H1 (cell line): ENCODE measurements around the gene HDAC2. TPM values are rescaled to one million over a fixed set of nuclear protein-coding genes. Genes with fewer than 3 reads are reported as not detected.

ENCODE experiments used
- ATF2 ChIP-seq: IDR thresholded peaks from 2 replicates; pipeline ENCODE4 v1.6.1; 2012; ENCODE audit warnings: low read length, inconsistent platforms
- CTBP2 ChIP-seq: IDR thresholded peaks from 2 replicates; pipeline ENCODE4 v1.7.0; 2011; ENCODE audit warnings: borderline replicate concordance, mild to moderate bottlenecking, moderate library complexity, mixed read lengths, low read length; ENCODE audit not compliant: insufficient read depth, insufficient read length
- EGR1 ChIP-seq: IDR thresholded peaks from 2 replicates; pipeline ENCODE4 v1.6.1; 2011; ENCODE audit warnings: low read depth, low read length, borderline replicate concordance
- HDAC6 ChIP-seq: IDR thresholded peaks from one replicate; pipeline ENCODE4 v1.7.1; 2012; ENCODE audit warnings: low read depth, mild to moderate bottlenecking, inconsistent platforms, low read length, moderate library complexity
- JUN ChIP-seq: IDR thresholded peaks from 2 replicates; pipeline ENCODE4 v1.6.1; 2011; ENCODE audit warnings: low read depth, mild to moderate bottlenecking, improper control_type of control experiment, low read length
- RBBP5 ChIP-seq: IDR thresholded peaks from 2 replicates; pipeline ENCODE4 v1.7.1; 2012; ENCODE audit warnings: low read depth, mild to moderate bottlenecking, inconsistent platforms, low read length, moderate library complexity, borderline replicate concordance
- TBP ChIP-seq: IDR thresholded peaks from 2 replicates; pipeline ENCODE4 v1.6.1; 2011; ENCODE audit warnings: low read depth, low read length, improper control_type of control experiment
- polyA plus RNA-seq, 7 experiments: library from polyadenylated mRNA; depleted of rRNA in 3 of 7; stranded (reverse) in 5 of 7; unstranded in 2 of 7; fragments of >200 nt in 5 of 7; fragments of 200-250 nt in 2 of 7; gene quantifications; 1 replicate in 5 of 7; 2 replicates in 1 of 7; 4 replicates in 1 of 7; pipeline versions ENCODE4 v1.2.1 to v1.2.3, GENCODE V29; 2011 to 2013; ENCODE audit warnings: missing spikeins in 2 of 7, mixed read lengths in 2 of 7
- total RNA-seq: library from RNA; stranded (reverse); fragmentation: NEBNext Ultra II Directional; extraction: Animal tissue kit (Norgen Biotek cat#: 25700); gene quantifications from 2 replicates; pipeline ENCODE4 v1.2.1, GENCODE V29; 2021
- TF ChIP-seq, protein P1 (sequence below): fragments of 300-600 bp; sonication (generic); IDR thresholded peaks from 2 replicates; pipeline ENCODE4 v1.7.1; 2012; ENCODE audit warnings: low read length, moderate library complexity, mild to moderate bottlenecking, inconsistent platforms; ENCODE audit not compliant: insufficient replicate concordance
- TF ChIP-seq, protein P2 (sequence below): IDR thresholded peaks from 2 replicates; pipeline ENCODE4 v1.6.1; 2011; ENCODE audit warnings: low read depth, mild to moderate bottlenecking, low read length; ENCODE audit not compliant: insufficient read depth

Gene HDAC2
- total and polyA plus RNA-seq, 2 of the 8 experiments (the other 6 are each of a cell fraction or from before 2014, with no cell fraction given): 323 to 374 TPM

- TF ChIP-seq, protein P1, sequence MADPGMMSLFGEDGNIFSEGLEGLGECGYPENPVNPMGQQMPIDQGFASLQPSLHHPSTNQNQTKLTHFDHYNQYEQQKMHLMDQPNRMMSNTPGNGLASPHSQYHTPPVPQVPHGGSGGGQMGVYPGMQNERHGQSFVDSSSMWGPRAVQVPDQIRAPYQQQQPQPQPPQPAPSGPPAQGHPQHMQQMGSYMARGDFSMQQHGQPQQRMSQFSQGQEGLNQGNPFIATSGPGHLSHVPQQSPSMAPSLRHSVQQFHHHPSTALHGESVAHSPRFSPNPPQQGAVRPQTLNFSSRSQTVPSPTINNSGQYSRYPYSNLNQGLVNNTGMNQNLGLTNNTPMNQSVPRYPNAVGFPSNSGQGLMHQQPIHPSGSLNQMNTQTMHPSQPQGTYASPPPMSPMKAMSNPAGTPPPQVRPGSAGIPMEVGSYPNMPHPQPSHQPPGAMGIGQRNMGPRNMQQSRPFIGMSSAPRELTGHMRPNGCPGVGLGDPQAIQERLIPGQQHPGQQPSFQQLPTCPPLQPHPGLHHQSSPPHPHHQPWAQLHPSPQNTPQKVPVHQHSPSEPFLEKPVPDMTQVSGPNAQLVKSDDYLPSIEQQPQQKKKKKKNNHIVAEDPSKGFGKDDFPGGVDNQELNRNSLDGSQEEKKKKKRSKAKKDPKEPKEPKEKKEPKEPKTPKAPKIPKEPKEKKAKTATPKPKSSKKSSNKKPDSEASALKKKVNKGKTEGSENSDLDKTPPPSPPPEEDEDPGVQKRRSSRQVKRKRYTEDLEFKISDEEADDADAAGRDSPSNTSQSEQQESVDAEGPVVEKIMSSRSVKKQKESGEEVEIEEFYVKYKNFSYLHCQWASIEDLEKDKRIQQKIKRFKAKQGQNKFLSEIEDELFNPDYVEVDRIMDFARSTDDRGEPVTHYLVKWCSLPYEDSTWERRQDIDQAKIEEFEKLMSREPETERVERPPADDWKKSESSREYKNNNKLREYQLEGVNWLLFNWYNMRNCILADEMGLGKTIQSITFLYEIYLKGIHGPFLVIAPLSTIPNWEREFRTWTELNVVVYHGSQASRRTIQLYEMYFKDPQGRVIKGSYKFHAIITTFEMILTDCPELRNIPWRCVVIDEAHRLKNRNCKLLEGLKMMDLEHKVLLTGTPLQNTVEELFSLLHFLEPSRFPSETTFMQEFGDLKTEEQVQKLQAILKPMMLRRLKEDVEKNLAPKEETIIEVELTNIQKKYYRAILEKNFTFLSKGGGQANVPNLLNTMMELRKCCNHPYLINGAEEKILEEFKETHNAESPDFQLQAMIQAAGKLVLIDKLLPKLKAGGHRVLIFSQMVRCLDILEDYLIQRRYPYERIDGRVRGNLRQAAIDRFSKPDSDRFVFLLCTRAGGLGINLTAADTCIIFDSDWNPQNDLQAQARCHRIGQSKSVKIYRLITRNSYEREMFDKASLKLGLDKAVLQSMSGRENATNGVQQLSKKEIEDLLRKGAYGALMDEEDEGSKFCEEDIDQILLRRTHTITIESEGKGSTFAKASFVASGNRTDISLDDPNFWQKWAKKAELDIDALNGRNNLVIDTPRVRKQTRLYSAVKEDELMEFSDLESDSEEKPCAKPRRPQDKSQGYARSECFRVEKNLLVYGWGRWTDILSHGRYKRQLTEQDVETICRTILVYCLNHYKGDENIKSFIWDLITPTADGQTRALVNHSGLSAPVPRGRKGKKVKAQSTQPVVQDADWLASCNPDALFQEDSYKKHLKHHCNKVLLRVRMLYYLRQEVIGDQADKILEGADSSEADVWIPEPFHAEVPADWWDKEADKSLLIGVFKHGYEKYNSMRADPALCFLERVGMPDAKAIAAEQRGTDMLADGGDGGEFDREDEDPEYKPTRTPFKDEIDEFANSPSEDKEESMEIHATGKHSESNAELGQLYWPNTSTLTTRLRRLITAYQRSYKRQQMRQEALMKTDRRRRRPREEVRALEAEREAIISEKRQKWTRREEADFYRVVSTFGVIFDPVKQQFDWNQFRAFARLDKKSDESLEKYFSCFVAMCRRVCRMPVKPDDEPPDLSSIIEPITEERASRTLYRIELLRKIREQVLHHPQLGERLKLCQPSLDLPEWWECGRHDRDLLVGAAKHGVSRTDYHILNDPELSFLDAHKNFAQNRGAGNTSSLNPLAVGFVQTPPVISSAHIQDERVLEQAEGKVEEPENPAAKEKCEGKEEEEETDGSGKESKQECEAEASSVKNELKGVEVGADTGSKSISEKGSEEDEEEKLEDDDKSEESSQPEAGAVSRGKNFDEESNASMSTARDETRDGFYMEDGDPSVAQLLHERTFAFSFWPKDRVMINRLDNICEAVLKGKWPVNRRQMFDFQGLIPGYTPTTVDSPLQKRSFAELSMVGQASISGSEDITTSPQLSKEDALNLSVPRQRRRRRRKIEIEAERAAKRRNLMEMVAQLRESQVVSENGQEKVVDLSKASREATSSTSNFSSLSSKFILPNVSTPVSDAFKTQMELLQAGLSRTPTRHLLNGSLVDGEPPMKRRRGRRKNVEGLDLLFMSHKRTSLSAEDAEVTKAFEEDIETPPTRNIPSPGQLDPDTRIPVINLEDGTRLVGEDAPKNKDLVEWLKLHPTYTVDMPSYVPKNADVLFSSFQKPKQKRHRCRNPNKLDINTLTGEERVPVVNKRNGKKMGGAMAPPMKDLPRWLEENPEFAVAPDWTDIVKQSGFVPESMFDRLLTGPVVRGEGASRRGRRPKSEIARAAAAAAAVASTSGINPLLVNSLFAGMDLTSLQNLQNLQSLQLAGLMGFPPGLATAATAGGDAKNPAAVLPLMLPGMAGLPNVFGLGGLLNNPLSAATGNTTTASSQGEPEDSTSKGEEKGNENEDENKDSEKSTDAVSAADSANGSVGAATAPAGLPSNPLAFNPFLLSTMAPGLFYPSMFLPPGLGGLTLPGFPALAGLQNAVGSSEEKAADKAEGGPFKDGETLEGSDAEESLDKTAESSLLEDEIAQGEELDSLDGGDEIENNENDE: no peak
- TF ChIP-seq RBBP5 (no peak), TBP (no peak), ATF2 (no peak), JUN (no peak), CTBP2 (no peak), HDAC6 (no peak), EGR1 (no peak)
- TF ChIP-seq, protein P2, sequence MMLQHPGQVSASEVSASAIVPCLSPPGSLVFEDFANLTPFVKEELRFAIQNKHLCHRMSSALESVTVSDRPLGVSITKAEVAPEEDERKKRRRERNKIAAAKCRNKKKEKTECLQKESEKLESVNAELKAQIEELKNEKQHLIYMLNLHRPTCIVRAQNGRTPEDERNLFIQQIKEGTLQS: no peak
These were observed 39.6 kb upstream of the HDAC2 start (continued) for GRCh38 chr6:114010540-114010939.
